NCI-H1105 treated with DMSO at 0.1 percent for 48 hours (cell line): Measurements from ENCODE around the gene FANCC.
"Not testable (repeated sequence)": the region's sequence is repeated elsewhere in the genome, so short reads cannot be mapped to it uniquely, and the experiment has no call there.

Source experiments
- DNase-seq: peaks from one replicate; lab custom pipeline; 2025; lab: John Stamatoyannopoulos, UW

FANCC gene

DNA sequence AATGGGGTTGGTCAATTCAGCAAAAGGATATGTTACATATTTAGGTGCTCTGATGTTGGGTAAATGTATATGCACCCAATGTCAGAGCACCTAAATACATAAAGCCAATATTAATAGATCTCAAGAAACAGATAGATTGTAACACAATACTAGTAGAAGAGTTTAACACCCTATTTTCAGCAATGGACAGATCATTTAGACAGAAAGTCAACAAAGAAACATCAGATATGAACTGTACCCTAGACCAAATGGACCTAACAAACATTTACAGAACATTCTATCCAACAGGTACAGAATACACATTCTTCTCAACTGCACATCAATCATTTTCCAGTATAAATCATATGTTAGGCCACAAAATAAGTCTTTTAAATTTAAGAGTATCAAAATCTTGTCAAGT lies 35.2 kb downstream of the FANCC start:
- DNase-seq = no peak

DNA sequence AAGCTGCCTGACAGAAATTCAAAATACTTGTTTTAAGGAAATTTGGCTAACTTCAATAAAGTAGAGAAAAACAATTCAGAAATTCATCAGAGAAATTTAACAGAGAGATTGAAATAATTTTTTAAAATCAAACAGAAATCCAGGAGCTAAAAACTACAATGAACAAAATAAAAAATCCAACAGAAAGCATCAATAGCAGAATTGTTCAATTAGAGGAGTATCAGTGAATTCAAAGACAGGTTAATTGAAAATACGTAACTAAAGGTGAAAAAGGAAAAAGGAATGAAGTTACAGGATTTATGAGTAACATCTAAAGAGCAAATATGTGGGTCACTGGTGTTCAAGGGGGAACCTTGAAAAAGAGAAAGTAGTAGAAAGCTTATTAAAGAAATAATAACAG lies 36.8 kb downstream of the FANCC start:
- no peak for DNase-seq

DNA sequence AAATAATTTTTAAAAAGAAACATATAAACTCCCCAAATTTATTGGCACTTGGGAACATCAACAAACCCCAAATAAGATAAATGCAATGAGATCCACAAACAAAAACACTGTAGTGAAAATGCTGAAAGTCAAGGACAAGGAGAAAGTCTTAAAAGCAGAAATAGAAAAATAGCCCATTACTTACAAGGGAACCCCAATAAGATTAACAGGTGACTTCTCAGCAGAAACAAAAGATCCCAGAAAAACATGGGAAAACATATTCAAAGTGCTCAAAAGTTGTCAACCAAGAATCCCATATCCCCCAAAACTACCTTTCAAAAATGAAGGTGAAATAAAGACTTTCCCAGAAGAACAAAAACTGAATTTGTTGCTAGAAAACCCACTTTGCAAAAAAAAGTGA lies 40.0 kb downstream of the FANCC start:
- no peak for DNase-seq

DNA sequence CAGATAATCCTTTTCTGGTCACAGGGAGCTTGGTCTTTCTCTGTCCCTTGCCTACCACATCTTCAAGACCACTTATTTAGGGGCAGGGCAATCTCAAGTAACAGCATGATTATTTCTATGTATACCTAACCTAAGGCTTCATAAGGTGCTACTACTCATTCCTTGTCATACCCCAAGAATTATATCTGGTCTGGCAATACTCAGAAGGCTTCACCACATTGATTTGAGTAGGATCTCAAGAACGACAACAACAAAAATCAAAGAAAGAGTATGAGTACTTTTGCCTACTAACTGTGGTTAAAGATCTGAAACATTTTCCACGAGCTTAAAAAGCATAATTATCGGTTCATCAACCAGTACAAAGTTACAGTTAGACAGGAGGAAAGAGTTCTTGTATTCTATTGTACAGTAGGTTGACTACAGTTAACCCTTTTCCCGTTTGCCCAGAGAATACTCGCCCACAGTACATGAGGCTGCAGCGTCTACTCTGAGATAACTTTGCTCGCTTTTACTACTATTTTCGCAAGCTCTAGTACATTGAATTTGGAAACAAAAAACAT lies 41.0 kb downstream of the FANCC start:
- DNase-seq = no peak

DNA sequence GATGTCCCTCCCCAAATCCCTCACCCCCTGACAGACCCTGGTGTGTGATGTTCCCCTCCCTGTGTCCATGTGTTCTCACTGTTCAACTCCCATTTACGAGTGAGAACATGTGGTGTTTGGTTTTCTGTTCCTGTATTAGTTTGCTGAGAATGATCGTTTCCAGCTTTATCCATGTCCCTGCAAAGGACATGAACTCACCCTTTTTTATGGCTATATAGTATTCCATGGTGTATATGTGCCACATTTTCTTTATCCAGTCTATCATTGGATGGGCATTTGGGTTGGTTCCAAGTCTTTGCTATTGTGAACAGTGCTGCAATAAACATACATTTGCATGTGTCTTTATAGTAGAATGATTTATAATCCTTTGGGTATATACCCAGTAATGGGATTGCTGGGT lies 43.3 kb downstream of the FANCC start:
- DNase-seq = not testable (repeated sequence)

DNA sequence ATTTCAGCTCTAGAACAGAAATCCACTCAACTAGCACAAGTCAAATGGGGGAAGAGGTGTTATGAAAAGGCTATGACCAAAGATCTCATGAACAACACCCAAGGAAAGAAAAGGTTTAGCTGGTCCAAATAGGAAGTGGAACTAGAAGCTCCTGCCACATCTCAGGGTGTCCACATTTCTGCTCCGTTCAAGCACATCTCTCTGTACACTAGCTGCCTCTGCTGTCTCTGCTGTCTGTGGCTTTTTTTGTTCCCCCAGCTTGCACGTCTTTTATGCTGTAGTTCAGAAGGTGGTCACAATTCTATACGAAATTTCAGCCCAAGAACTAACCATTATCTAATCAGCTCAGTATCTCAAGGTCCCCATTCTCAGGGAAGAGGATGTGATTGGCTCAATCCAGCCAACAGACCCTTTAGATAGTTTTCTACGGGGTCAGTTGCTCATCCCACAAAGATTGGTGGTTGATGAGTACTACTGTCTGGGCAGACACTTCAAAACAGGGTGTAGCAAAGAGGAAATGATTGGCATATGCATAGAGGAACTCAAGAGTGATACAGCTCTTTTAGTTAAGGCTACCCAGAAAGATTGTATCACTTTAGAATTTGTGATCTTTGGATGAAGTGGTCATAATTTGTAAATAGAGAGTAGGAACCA lies 44.0 kb downstream of the FANCC start:
- DNase-seq = no peak

DNA sequence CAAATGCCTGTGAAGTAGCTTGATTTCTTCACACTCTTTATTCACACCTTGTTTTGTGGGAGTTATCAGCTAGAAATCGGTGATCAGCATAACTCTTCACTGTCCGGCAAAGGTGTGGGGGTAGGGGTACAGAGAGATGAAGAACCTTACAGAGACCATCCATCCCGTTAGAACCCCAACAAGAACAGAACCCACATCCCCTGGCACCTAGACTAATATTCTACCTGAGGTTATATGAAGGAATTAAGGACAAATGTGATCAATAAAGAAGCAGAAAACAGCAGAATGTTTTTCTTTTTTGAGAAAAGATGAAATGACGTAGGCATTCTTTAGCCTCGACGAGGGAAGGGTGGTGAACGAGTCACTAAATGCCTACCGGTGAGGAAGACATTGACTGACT lies 44.7 kb downstream of the FANCC start:
- DNase-seq = no peak

DNA sequence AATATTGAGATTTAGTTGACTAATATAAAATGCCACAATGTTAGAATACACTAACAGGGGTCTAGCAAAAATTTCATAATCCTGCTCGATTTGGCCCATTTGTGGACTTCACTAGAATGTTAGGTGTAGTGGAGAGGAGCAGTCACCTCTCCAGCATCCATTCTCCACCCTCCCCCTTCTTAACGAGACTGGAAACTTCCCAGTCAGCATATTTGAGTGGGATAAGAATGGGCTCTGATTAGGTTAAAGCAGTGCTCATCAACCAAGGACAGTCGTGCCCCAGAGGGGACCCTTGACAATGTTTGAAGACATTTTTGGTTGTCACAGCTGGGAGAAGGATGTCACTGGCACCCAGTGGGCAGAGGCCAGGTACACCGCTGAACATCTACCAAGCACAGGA lies 46.7 kb downstream of the FANCC start:
- no peak for DNase-seq

DNA sequence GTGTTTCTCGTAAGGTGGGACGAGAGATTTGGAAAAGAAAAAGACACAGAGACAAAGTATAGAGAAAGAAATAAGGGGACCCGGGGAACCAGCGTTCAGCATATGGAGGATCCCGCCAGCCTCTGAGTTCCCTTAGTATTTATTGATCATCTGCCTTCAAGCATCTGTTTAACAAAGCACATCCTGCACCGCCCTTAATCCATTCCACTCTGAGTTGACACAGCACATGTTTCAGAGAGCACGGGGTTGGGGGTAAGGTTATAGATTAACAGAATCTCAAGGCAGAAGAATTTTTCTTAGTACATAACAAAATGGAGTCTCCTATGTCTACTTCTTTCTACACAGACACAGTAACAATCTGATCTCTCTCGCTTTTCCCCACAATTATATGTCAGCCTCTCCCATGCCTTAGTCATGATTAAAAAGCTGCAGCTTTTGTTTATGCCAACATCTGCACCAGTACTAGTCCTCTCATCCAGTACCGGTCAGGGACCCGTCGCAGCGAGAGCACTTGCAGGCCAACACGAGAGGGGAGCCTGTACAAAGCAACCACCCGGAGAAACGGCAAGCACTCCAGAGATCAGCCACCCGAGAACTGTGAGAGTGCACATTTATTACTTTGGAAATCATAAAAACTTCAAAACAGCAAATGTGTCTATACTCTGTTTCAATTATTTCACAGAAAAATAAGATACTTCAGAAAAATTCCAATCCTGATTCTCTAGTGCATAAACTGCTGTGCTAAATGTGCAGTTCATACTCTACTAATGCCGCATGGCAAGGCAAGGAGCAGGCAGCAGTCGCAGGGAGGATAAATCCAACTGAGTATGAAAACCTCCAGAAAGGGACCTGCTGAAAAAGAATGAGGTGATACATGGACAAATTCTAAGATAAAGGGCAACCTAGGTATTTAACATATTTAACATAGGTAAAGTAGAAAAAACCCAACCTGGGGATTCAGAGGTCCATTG lies 47.4 kb downstream of the FANCC start:
- not testable (repeated sequence) for DNase-seq

DNA sequence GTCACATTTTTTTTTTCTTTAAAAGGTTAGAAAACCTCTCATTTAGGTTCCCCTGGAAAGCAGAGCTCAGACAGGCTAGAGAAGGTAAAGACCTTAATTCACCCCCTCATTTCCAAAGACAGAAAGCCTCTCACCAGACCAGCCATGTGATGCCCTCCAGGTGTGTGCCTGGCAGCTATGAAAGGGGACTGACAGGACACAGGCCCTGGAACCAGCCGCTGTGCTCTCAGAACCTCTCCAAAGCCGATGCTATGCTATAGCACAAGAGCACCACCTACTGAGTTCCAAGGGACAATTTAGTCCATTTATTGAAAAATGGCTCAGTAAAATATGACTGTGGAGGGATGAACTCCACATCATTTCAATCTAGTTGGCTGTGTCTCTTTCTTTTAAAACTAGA lies 48.8 kb downstream of the FANCC start:
- peak; percentile 76 for DNase-seq

DNA sequence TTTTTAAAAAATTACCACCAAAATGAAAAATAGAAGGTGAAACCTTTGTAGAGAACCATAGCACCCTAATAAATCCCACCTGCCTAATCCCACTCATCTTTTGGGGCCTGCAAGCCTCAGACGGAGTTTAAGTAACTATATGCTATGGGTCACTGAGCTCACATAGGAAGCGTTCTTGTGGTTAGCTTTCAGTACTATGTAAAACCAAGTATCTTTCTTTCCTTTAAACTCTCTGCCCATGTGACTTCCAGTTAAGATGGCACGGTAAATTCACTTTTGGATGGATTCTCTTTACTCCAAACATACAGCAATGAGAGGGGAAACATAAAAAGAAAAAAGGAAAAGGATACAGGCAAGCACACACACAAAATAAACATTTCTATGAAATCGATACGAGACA lies 50.9 kb downstream of the FANCC start:
- DNase-seq = no peak

DNA sequence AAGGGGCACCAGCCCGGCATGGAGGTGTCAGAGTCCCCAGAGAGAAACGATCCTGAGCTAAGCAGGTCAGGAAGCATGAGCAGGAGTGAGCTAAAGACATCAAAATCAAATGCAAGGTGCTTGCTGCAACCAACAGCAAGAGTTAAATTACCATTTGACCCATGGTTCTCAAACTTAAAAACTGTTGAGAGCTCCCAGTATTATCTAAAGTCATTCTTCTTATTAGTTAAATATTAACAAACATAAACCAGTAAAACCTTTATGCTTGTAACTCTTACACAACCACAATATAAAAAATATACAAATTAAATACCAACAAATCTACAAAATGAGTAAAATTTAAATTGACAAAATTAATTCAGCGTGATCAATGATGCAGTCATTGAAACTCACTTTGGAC lies 51.5 kb downstream of the FANCC start:
- DNase-seq = no peak

DNA sequence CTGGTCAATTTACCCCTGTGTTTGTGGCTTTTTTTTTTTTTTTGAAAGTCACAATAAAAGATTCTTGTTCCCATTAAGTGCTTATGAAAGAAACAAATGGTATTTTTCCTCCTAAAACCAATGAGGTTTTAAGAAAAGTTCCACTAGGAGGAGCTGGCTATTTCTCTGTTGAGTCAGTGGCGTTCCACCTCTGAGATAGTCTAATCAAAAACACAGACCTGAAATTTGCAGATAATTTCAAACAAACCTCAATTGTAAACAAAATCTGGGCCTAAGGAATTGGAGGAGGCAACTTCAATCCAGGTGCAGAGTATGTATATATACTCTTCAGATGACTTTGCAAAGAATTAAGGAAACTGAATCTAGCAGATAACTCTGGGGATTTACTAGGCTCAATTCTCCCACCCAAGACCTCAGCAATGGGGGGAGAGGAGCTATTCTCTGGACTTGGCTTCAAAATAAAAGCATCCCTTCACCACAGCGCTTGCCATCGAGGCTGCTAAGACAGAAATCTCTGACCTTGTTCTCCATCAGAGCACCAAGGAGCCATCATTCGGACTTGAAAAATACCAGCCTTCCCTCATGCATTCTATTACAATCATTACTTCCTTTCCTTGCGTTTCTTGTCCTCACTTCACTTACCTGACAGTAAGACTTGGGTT lies 52.4 kb downstream of the FANCC start:
- no peak for DNase-seq

DNA sequence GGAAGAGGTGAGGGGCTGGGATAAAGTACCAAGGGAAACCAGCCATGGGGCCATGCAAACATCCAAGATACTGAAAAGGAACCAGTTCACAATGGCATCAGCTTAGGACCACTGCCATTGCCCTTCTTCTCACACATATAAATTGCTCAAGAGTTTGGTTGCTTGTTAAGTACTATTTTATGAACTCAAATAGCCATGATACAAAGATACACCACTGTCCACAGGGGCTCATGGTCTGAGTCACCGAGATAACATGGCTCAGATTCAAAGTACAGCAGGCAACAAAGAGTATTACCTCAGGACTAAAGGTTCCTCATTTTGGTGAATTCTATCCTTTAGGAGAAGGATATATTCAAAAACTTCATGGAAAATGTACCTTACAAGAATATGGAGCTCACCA lies 55.6 kb downstream of the FANCC start:
- DNase-seq = no peak

DNA sequence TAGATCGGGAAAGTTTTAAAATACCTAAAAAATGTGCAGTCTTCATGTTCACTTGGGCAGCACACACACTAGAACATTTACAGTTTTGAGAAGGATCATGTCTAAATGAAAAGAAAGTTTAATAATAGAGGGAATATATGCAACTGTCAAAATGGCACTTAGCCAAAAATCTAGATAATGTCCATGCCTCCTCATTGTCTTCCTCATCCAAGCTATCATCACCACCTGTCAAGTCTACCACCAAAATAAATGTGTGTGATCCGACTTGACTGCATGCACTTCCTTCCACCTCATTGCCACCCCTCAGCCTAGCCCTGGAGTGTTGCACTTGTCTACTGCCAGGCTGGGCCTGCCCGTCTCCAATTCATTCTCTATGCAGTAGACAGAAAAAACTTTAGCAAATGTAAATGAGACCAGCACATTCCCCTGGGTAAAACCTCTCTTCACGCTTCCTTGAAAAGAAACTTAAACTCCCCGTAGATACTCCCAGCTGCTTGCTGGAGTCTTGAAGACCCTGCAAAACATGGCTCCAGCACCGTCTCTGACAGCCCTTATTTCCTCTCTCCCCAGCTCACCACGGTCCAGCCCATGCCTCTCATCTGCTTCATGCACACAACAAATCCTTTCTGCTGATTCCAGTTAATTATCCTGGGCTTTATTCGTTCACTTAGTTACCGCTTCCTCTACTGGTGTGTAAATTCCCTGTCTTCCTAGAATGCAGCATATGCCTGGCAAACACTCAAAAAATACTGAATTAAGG lies 66.9 kb downstream of the FANCC start:
- DNase-seq = peak; percentile 67

DNA sequence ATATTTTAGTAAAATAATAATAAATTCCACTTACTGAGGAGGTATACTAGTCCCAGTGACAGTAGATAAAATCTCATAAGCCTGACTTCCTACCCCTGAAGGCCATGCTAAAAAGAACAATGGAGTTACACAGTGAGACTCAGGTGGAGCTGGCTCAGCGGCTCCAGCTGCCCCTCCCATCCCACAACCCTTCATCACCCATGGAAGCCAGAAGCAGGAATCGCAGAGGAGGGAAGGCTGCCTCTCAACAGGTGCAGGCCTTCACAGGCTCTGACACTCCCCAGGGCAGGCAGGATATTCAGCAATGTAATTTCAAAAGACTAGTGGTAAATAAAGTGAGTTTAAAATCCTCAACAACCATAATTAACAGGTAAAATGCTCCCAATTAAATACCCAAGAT lies 67.5 kb downstream of the FANCC start:
- peak; percentile 87 for DNase-seq

DNA sequence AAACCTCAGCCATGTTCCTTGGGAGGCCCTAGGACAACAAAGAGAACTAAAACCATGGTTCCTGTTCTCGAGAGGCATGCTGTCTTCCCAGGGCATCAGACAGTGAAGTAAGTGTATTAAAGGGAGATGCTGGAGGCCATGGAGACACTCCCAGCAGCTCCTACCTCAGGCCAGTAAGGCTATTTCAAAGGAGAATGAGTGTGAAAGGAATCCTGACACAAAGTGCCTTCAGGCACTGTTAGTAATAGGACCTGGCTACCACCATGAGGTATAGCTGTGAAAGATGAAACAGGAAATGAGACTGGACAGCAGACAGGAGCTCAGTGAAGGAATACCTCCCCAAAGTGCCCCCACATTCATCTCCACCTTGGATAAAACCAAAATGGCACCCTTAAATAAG lies 71.0 kb downstream of the FANCC start:
- no peak for DNase-seq

DNA sequence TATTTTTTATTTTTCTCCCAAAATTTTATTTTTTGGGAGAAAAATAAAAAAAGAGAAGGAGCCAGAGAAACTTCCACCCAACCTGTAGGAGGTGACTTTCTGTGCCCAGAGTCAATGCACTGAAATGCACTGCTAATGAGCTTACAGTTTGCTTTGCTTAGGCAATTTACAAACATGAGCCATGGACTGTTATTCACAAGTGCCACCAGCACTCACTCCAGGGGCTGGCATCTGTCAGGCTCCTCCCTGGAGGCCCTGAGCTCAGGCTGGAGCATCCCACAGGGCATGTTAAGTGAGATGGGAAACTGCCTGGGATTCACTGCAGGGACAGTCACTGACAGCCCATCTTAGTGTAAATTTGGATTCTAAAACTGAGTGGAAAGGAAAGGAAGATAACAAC lies 74.9 kb downstream of the FANCC start:
- peak; percentile 9 for DNase-seq

DNA sequence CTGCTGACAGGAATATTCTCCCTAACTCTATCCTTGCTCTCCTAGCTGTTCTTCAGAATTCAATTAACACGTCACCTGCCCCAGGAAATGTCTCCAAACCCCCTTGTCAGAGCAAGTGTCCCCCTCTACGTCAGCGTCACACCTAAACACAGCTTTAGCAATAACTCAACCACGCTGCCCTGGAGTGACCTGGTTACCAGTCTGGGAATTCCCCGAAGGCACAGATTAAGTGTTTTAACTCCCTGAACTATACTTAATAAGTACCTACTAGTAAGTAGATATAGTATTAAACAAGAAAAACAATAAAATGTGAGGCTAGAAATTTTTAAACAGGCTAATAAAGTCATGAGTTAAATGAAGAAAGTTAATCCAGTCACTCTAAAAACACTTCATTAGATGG lies 78.4 kb downstream of the FANCC start:
- no peak for DNase-seq

DNA sequence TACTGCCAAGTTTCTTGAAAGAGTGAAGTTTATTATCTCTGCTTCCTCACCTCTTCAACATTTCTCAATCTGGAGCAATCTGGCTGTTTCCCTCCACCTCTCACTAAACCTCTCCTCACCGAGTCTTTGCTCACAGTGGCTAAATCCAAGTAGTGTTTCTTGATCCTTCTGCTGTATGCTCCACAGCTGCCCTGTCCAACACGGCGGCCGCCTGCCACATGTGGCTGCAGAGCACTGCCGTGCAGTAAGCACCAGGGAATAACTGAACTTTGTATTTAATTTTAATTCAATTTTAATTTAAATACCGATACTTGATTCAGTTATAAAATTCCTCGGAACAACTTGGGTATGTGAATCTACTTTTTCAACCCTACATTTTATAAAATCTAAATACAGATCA lies 80.2 kb downstream of the FANCC start:
- no peak for DNase-seq

DNA sequence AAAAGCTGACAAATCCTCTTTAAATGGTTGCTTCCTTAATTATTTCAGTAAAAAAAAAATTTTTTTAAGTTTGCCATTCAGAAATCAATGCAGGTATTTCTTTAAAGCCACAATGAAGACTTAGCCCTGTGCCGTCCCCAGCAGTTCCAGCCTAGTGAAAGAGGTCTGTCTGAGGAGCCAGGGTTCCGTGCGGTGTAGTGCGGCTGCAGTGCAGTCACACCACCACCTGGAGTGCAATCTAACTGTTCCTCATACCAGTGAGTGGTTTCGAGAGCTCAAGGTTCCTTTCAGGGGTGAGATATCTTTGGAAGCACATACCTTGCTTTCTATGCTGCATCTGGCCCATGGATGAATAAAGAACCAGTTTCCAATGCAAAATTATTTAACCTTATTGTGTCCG lies 87.5 kb downstream of the FANCC start:
- no peak for DNase-seq
